Hair follicular keratinocyte (primary cell): Measurements from ENCODE around the gene HOXC6. TPM values are rescaled to one million over a fixed set of nuclear protein-coding genes. Genes with fewer than 3 reads are reported as not detected.

Experiments used
- total RNA-seq: library from RNA; depleted of rRNA; stranded (reverse); fragments of >200 nt; gene quantifications from 2 replicates; pipeline ENCODE4 v1.2.3, GENCODE V29; 2015

HOXC6 gene
- total RNA-seq, result 0.72 and 0.78 TPM in 2 replicates

DNA sequence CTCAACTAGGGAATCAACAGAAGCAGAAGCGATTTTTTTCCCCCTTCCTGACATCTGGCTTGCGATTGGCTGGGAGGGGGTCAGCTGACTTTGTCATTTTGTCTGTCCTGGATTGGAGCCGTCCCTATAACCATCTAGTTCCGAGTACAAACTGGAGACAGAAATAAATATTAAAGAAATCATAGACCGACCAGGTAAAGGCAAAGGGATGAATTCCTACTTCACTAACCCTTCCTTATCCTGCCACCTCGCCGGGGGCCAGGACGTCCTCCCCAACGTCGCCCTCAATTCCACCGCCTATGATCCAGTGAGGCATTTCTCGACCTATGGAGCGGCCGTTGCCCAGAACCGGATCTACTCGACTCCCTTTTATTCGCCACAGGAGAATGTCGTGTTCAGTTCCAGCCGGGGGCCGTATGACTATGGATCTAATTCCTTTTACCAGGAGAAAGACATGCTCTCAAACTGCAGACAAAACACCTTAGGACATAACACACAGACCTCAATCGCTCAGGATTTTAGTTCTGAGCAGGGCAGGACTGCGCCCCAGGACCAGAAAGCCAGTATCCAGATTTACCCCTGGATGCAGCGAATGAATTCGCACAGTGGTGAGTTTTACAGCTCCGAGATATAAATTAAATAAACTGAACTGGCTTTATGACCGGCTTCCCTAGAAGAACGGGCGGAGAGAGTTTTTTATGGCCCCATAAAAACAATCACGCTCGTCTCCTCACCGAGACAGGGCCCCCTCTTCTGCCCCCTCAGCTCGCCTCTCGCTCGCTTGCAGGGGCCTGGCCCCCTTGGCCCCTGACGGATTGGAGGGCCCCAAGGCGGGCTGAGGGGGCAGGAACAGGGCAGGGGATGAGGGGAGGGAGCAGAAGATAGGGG is at the start of gene HOXC6:
HOXC6 (plus strand) TSS at position 127 of the 888 bp plus-strand sequence; CDS start at position 209, 82 bp downstream.

DNA sequence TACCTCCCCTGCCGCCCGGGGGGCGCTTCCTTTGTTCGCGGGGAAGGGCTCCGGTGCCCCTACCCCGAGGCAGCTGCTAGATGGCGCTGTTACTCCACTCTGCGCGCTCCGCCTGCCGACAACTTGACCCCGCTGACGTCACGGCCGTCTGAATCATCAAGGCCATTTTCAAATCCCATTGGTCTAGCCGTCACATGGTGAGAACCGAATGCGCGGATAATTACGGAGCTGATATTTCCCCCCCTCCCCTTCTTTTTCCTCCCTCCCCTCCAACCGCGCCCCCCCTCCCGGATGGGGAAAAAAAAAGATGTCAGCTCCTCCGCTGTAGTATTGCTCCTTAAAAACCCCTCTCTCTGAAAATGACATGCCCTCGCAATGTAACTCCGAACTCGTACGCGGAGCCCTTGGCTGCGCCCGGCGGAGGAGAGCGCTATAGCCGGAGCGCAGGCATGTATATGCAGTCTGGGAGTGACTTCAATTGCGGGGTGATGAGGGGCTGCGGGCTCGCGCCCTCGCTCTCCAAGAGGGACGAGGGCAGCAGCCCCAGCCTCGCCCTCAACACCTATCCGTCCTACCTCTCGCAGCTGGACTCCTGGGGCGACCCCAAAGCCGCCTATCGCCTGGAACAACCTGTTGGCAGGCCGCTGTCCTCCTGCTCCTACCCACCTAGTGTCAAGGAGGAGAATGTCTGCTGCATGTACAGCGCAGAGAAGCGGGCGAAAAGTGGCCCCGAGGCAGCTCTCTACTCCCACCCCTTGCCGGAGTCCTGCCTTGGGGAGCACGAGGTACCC is 43.1 kb upstream of the HOXC6 start, which contains the start of gene HOXC10:
HOXC10 (plus strand) TSS at position 246 of the 791 bp plus-strand sequence; CDS start at position 360, 114 bp downstream.

DNA sequence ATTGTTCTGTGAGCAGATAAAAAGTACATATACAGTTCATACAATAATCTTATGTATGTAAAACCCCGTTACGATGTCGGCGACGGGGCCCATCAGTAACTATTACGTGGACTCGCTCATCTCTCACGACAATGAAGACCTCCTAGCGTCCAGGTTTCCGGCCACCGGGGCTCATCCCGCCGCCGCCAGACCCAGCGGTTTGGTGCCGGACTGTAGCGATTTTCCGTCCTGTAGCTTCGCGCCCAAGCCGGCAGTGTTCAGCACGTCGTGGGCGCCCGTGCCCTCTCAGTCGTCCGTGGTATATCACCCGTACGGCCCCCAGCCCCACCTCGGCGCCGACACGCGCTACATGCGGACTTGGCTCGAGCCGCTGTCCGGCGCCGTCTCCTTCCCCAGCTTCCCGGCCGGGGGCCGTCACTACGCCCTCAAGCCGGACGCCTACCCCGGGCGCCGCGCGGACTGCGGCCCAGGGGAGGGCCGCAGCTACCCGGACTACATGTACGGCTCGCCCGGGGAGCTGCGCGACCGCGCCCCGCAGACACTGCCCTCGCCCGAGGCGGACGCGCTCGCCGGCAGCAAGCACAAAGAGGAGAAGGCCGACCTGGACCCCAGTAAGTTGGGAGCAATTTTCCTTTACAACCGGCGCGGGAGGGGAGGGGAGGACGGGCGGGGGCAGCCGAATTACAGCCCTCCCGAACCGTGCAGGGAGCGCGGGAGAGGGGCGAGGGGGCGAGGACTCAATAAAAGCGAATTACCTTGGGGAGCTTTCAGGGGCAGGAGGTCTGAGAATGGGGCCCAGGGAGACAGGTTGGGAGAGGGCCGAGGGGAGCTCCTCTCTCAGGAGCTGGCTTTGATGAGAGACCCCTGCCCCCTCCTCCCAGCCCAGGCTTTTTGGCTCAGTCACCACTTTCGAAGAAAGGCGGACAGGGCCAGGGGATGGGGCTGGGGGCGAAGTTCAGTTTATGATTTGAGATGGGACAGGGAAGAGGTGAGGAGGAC is 27.8 kb upstream of the HOXC6 start, which contains the start of gene HOXC9:
HOXC9 (plus strand) TSS at position 46 of the 999 bp plus-strand sequence; CDS start at position 74, 28 bp downstream.

DNA sequence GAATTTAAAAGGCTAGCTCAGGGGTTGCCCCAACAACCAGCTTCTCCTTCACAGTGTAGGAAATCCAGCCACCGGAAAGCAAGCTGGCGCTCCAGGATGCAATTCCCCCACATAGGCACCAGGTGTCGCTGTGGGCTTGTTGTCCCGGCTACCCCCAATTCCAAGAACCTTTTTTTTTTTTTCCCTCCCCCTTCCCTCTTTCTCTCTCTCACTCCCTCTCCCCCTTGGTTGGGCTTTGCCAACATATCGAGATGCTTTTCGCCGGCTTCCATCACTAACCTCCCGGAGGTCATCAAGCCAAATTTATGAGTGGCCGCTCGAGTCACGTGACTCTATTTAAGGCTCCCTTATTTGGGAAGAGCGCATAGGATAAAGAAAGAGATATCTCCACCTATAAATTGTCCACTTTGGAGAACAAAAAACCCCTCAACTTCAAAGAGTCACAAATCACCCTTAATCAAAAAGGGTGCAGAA is 4.4 kb downstream of the HOXC6 start, which contains the start of gene HOXC5:
HOXC5 (plus strand) TSS at position 424 of the 474 bp plus-strand sequence. CDS start 73 bp downstream, outside the sequence.

DNA sequence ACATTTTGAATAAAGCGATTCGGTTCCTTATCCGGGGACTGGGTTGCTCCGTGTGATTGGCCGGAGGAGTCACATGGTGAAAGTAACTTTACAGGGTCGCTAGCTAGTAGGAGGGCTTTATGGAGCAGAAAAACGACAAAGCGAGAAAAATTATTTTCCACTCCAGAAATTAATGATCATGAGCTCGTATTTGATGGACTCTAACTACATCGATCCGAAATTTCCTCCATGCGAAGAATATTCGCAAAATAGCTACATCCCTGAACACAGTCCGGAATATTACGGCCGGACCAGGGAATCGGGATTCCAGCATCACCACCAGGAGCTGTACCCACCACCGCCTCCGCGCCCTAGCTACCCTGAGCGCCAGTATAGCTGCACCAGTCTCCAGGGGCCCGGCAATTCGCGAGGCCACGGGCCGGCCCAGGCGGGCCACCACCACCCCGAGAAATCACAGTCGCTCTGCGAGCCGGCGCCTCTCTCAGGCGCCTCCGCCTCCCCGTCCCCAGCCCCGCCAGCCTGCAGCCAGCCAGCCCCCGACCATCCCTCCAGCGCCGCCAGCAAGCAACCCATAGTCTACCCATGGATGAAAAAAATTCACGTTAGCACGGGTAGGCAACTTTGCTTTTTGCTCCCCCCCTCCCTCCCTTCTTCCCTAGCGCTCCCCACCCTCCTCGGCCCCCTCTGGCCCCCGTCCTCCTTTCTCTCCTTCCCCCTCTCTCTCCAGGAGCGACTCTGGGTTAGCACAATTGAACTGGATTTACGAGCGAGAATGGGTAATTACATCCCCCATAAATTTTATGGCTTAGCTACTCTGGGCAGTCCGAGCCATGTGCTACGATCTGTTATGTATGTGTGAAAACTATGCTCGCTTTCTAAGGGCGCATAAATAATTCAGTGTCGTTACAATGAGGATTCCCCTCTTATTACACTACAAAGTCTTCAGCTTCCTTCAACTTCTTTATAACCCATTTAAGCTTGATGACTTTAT is 25.8 kb downstream of the HOXC6 start, which contains the start of gene HOXC4:
HOXC4 (plus strand) TSS at position 85 of the 991 bp plus-strand sequence; CDS start at position 173, 88 bp downstream.

Other genes with a start within 250 kb of the HOXC6 start
- gene HOXC13, start 89.6 kb upstream of the HOXC6 start, total RNA-seq, result 5.5 and 6.0 TPM in 2 replicates
- gene HOXC12, start 73.5 kb upstream of the HOXC6 start, total RNA-seq, result 0.31 and 0.80 TPM in 2 replicates
- gene HOXC11, start 55.3 kb upstream of the HOXC6 start, total RNA-seq, result 2.8 and 3.1 TPM in 2 replicates
- 0.39 and 4.4 TPM in 2 replicates for gene HOTAIR, start 53.5 kb upstream of the HOXC6 start, total RNA-seq
- 11.3 and 11.4 TPM in 2 replicates for gene HOXC10, start 43.3 kb upstream of the HOXC6 start, total RNA-seq
- 3.5 and 5.2 TPM in 2 replicates for gene HOXC9, start 28.3 kb upstream of the HOXC6 start, total RNA-seq
- gene HOXC8, start 19.5 kb upstream of the HOXC6 start, total RNA-seq, result 1.3 and 2.3 TPM in 2 replicates
- 1.6 and 3.1 TPM in 2 replicates for gene HOXC5, start 4.6 kb downstream of the HOXC6 start, total RNA-seq
- gene HOXC4, start 25.4 kb downstream of the HOXC6 start, total RNA-seq, result 4.1 and 4.4 TPM in 2 replicates
- 69.3 and 72.3 TPM in 2 replicates for gene SMUG1, start 160.5 kb downstream of the HOXC6 start, total RNA-seq